NCI-H345 treated with DMSO at 0.1 percent for 48 hours (cell line): ENCODE measurements around the gene TBCA.
A peak's percentile ranks its signal among the peaks of the same experiment; 100 is the strongest.

Experiments used
- DNase-seq: peaks from one replicate; lab custom pipeline; 2025; ENCODE audit not compliant: unreplicated experiment; lab: John Stamatoyannopoulos, UW

Gene TBCA

GRCh38 chr5:77775790-77776553, at the start of gene TBCA:
Gene TBCA (minus strand): TSS chr5:77776339. CDS start chr5:77776257, 82 bp downstream.
- peak; percentile 62 for DNase-seq

GRCh38 chr5:77824981-77825380, 48.8 kb upstream of the TBCA start:
- DNase-seq: peak; percentile 1

GRCh38 chr5:77816686-77817085, 40.5 kb upstream of the TBCA start:
- no peak for DNase-seq

GRCh38 chr5:77812926-77813589, 36.9 kb upstream of the TBCA start:
- no peak for DNase-seq

- DNase-seq: no peak
Measured at GRCh38 chr5:77806213-77806843, 30.2 kb upstream of the TBCA start.

GRCh38 chr5:77798456-77798855, 22.3 kb upstream of the TBCA start:
- no peak for DNase-seq

- no peak for DNase-seq
Measured at GRCh38 chr5:77797136-77797535, 21.0 kb upstream of the TBCA start.

- no peak for DNase-seq
Measured at GRCh38 chr5:77795846-77796245, 19.7 kb upstream of the TBCA start.

- no peak for DNase-seq
Measured at GRCh38 chr5:77795268-77795667, 19.1 kb upstream of the TBCA start.

GRCh38 chr5:77791926-77792325, 15.8 kb upstream of the TBCA start:
- no peak for DNase-seq

GRCh38 chr5:77791356-77791755, 15.2 kb upstream of the TBCA start:
- DNase-seq: no peak

- no peak for DNase-seq
Measured at GRCh38 chr5:77785229-77785628, 9.1 kb upstream of the TBCA start.

- DNase-seq: no peak
Measured at GRCh38 chr5:77784735-77785134, 8.6 kb upstream of the TBCA start.

GRCh38 chr5:77781076-77781475, 4.9 kb upstream of the TBCA start:
- no peak for DNase-seq

- DNase-seq: no peak
Measured at GRCh38 chr5:77778881-77779438, 2.8 kb upstream of the TBCA start.

GRCh38 chr5:77778398-77778797, 2.3 kb upstream of the TBCA start:
- no peak for DNase-seq

GRCh38 chr5:77777911-77778310, 1.8 kb upstream of the TBCA start:
- DNase-seq: no peak

- no peak for DNase-seq
Measured at GRCh38 chr5:77777281-77777892, 1.2 kb upstream of the TBCA start.

- no peak for DNase-seq
Measured at GRCh38 chr5:77776554-77777206, 541 bp upstream of the TBCA start.

GRCh38 chr5:77774981-77775789, 954 bp downstream of the TBCA start:
- no peak for DNase-seq
